Measurements from ENCODE around the gene KCNB1.

The KCNB1 gene

DNA sequence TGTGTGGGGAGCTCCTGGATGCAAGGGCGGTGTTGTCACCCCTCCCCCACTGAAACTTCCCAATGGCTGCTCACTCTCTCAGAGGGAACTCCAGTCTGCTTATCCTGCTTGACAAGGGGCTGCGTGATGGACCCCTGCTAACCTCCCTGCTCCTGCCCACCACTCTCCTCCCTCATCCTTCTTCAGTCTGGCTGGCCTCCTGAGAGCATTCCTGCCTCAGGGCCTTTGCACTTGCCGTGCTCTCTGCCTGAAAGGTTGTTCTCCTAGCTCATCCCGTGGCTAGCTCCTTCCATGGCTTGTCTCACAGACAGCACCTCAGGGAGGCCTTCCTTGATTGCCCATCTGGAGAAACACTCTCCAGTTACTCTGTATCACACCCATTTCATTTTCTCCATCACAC lies 130.7 kb downstream of the KCNB1 start:
- no peak for DNase-seq (ENCODE audit: low read depth)

DNA sequence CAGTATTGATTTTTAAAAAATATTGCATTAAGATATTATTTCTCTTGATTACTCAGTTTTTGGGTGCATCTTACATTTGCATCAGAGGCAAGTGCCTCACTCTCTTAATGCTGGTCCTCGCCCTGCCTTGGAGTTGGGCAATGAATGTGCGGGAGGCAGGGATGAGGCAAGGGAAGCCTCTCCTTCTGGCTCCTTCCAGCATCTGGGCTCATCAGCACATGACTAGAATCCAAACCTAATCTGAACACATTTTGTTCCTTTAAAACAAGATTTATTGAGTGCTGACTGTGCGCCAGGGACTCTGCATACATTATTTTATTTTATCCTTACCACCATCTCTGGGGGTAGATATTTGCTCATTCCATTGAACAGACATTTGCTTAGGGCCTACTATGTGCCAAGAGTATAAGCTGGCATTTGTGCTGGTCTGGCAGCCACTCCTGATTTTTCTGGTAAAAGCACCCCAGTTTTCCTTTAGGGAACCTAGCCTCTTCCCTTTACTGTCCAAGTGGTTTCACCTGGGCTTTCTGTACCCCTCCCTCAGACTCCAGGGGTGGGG lies 132.7 kb downstream of the KCNB1 start:
- no peak for DNase-seq (ENCODE audit: low read depth)

DNA sequence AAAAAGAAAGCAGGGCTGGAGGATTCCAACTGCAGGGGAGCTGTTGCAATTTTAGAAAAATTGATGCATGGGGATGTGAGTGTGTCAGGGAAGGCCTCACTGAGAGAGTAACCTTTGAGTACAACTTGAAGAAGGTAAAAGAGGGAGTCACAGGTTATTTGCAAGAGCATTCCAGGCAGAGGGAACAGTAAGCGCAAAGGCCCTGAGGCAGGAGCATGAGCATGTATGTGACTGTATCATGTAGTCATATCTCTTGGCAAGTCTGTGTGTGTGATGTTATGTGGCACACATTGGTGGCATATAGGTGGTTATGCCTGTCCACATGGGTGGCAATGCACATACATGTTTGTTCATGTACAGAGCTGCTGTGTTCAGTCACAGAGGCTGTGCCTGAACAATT lies 133.4 kb downstream of the KCNB1 start:
- no peak for DNase-seq (ENCODE audit: low read depth)

DNA sequence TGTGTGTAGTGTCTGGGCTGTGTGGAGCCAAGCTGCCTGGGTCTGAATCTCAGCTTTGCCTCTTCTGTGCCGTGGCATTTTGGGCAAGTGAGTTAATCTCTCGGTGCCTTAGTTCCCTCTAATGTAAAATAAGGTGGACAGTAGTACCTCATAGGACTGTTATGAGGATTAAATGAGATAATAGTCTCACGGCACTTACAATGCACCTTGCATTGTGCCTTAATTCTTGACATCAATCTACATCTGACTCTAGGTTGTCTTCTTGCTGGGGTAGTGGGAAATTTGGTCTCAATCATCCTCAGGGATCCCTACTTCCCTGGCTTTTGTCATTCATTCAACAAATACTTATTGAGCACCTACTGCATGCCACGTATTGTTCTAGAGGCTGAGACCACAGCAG lies 133.9 kb downstream of the KCNB1 start:
- no peak for DNase-seq (ENCODE audit: low read depth)

DNA sequence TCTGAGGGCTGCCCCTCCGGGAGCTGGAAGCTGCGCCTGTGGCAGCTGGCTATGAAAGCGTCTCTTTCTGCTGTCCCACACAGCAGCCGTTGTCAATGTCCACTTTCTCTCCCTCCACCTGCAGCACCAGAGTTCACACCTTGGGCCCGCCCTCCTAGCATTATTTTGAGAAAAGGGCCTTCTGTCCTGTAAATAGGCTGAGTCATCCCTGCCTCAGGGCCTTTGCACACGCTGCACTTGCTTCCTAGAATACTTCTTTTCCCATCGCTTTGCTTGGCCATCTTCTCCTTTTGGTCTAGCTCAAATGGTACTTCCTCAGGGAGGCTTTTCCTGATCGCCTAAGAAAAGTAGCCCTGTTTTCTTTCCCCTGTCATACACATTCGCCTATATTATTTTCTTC lies 135.3 kb downstream of the KCNB1 start:
- no peak for DNase-seq (ENCODE audit: low read depth)

DNA sequence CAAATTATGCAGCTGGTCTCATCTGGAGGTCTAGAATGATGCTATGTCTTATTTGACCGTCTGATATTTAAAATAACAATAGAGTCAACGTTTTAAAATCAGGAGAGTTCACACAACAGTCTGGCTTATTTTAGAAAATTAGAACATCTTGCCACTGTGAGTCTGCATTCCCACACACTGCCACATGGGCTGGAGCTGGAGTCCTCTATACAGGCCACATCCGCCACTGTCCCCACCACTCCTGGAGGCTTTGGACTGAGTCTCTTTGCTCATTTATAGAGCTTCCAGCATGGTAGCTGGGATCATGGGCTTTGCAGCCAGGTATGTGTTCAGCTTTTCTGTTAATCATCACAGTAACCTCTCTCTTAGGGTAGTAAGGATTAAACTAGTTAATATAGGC lies 135.8 kb downstream of the KCNB1 start:
- DNase-seq (ENCODE audit: low read depth): no peak

DNA sequence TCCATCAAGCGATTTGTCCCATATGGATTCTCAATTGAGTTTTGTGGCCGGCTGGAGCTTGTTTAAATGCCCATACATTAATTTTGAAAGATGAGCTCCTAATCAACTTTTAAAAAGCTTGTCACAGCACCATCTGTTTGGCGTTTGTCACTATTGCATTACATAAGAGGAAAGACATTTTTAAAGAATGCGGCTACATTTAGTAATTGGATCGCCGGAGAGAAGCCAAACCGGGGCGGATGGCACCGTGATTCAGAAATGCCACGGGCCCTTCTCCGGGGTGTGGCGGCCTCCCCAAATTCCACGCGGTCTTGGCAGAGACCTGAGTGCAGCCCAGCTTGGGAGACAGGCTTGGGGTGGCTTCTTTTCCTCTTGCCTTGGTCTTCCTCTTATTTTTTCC lies 136.9 kb downstream of the KCNB1 start:
- DNase-seq (ENCODE audit: low read depth): no peak

DNA sequence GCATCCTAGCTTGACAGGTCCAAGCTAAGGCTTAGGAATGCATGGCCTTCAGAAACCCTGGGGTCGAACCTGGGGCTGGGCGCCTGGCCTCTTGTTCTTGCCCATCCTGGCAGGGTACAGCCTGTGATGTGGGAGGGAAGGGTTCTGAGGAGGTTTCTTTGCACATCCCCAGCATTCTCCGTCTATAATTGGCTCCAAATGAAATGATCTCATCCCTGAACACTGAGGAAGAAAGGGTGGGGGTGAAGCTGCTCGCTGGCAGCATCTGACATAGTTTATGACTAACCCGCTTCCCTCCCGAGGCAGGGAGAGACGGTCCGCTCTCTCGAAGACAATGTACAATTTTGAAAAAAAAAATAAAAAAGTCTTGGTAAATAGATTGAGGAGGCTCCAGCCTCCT lies 137.5 kb downstream of the KCNB1 start:
- DNase-seq (ENCODE audit: low read depth): no peak

DNA sequence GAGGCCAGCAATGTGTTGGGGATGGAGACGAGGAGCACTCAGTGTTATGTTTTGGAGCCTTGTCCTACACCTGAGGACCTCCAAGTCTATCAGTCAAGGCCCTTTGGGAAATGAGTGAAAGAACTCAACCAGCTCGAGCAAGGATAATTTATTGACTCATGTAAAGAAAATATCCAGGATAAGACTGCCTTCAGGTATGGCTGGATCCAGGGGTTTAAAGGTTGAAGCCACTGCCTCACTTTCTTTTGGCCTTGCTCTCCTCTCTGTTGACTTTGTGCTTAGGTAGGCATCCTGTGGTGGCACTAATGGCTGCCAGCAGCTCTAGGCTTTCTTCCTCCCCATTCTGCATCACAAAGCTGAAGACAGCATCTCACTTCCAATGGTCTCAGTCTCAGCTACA lies 138.3 kb downstream of the KCNB1 start:
- no peak for DNase-seq (ENCODE audit: low read depth)

DNA sequence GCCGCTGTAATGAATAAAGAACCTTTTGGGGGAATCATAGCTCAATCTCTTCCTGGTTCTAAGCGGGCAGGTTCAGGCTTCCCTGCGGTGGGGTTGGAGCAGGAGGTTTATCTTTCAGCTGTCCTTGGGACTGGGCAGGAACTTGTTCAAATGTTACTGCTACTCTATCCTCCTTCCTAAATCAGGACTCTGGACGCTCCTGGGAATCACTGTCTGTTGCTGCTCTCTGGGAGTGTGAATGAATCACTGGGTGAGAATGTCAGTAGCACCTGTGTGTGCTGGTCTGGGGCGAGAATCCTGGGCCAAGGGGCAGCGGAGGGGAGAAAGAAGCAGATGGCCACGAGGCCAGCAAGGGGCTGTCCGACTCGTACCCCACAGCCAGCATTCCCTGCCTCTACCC lies 139.2 kb downstream of the KCNB1 start:
- DNase-seq (ENCODE audit: low read depth): no peak

DNA sequence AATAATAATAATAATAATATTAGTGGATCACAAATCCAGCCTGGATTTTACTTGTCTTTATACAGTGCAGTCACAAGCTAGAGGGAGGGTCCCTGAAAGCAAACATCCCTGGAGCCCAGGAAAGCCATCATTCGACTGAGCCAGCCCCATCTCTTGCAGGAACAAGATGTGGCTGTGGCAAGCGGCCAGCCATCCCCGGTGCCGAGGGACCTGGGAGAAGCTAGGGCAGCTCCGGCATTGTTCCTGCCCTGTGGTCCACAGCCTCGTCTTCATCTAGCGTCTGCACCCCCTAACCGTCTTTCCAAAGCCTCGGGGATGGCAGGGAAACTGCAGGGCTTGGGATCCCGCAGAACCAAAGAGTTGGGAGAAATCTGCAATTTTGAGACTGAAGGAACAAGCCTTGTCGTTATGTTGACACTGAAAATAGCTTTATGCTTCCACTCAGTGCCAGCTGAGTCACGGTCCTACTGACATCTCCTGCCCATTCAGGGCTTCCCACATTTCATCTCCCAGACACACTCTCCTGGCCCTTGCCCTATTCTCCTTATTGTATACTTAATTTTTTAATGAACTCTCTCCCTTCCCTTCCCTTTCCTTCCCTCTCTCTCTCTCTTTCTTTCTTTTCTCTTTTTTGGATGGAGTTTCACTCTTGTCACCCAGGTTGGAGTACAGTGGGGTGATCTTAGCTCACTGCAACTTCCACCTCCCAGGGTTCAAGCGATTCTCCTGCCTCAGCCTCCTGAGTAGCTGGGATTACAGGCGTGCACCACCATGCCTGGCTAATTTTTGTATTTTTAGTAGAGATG lies 142.1 kb downstream of the KCNB1 start:
- DNase-seq (ENCODE audit: low read depth): no peak

DNA sequence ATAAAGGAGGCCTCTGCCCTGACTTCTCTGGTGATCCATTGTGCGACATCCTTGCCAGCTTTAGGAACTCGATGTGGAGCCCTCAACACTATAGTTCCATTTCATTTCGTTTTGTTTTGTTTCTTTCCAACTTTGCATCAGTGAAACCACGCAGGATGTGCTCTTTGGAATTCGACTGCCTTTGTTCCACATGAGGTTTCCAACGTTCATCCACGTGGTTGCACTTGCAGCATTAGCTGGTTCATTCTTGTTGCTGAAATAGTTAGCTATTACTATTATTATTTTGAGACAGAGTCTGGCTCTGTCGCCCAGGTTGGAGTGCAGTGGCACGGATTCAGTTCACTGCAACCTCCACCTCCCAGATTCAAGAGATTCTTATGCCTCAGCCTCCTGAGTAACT lies 143.3 kb downstream of the KCNB1 start:
- no peak for DNase-seq (ENCODE audit: low read depth)

DNA sequence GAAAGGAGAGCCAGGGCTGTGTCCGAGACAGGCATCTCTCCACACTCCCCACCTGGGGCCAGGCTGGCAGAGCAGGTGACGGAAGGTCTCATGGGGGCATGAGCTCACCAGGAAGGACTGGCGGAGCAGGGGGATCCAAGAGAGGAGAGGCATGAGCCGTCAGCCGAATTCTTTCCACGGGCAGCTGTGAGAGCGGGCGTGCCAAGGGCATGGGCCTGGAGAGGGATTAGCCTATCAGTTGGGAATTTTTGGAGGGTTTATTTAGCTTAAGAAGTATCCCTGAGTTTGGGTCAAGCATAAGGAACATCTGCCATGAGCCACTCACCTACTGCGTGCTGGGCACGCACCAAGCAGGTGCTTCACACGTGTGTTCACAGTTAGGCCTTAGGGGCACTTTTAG lies 144.4 kb downstream of the KCNB1 start:
- no peak for DNase-seq (ENCODE audit: low read depth)

DNA sequence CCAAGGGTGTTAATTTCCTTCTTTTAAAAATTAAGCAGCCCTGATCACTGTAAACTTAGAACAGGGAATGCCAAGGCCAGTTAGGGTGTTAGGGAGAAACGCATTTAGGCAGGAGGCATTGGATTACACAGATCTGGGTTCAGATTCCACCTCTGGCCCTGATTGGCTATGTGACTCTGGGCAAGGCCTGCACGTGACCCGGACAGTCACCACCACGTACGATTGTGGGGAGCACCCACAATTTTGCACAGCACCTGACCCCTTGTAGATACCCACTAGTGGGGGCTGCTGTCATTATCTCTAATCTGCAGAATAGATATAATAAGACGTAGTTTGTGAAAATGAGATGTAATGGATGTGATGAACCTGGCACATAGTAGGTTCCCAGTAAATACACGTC lies 145.1 kb downstream of the KCNB1 start:
- no peak for DNase-seq (ENCODE audit: low read depth)

DNA sequence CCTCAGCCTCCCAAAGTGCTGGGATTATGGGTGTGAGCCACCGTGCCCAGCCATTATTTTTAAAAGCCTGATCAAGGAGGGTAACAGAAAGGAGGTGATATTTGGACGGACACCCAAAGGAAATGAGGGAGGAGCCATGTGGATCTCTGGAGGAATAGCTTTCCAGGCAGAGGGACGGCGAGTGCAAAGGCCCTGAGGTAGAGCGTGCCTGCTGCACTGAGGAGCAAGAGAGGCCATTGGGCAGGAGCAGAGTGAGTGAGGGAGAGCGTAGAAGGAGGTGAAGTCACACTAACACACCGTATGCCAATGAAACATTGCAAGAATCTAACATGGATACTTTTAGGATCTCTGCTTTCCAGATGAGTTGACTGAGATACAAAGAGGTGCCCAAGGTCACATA lies 145.7 kb downstream of the KCNB1 start:
- DNase-seq (ENCODE audit: low read depth): no peak

DNA sequence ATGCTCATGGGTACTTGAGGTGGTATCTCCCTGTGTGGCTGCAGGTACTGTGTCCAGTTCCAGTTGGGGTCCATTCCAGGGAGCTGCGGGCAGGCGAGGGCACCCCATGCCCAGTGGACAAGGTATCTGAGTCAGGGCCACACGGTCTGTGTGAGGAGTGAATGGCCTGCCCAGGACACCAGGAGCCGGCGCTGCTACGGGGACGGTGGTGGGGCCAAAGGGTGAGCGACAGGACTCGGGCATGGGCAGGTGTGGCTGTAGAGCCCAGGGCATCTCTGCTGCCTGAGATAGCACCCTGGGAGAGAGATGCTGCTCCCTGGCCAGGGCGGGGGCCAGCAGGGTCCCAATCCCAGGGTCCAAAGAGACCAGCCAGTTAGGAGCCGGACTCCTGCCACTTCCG lies 147.0 kb downstream of the KCNB1 start:
- no peak for DNase-seq (ENCODE audit: low read depth)

DNA sequence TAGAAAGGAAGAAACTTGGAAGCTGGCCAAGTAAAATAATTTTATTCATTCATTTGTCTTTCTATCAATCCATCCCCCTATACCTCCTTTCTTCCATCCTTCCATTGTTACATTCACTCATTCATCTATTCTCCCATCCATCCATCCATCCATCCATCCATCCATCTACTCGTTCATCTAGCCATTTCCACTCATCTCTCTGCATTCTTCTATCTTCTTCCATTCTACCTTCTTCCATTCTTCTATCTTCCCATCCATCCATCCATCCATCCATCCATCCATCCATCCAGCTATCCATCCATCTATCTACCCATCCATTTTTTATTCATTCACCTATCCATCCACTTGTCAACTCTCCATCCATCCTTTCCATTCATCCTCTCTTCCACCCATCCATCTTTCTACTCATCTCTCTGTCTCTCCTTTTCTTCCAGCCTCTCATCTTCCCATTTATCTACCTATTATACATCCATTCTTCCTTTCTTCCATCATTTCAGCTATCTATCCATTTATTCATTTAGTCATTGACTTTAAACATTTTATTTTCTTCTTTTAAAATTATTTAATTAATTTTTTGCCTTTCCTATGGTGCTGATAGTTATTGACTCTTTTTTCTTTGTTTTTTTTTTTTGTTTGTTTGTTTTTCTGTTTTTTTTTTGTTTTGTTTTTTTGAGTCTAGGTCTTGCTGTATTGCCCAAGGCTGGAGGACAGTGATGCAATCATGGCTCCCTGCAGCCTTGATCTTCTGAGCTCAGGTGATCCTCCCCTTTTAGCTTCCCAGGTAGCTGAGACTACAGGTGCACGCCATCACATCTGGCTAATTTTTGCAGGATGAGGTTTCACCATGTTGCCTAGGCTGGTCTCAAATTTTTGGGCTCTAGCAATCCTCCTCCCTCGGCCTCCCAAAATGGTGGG lies 151.5 kb downstream of the KCNB1 start:
- DNase-seq (ENCODE audit: low read depth): no peak

DNA sequence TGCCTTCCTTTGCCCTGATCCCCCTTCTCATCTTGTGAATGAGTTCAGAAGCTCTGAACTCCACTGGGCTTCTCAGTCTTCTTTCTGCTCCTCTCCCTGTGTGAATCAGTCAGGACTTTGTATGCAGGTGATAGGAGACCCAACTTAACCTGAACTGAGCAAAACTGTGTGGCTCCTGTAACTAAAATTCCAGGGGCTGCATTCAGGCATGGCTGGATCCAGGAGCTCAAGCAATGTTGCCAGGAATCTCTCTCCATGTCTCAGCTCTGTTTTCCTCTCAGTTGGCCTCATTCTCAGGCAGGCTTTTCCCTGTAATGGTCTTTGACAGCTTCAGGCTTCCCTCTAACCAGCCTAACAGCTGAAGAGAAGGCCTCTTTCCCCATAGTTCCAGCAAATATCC lies 153.7 kb downstream of the KCNB1 start:
- DNase-seq (ENCODE audit: low read depth): no peak

DNA sequence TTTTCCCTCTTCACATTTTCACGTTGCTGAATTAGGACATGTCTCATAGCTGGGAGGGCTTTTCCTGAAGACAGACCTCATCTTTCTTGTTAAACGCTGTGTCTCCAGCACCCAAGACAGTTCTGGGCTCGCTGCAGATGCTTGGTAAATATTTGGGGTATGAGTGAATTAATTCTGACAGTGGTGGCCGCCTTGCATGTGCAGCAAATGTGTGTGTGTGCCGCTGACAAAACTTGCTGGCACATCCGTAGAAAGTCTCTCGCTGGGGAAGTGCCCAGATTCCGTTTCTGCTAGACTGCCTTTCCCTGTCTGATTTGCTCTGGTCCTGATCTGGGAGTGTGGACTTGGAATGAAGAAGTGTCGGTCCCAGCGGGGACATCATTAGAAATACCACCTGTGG lies 156.4 kb downstream of the KCNB1 start:
- no peak for DNase-seq (ENCODE audit: low read depth)

DNA sequence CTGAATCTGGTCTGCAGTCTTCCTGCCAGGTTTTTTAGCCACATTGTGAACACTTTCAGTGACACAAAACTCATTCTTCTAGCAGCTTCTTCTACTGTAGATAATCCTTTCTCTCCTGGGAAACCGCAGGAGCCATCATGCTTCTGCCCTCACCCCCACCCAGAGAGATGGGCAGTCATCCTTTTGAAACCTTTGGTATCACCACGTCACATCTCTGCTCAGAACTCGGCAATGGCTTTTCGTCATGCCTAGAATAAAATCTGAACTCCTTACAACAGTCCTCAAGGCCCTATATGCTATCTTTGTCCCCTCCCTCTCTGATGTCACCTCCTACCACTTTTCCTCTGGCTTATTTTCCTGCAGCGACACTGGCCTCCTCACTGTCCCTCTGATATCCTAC lies 158.2 kb downstream of the KCNB1 start:
- DNase-seq (ENCODE audit: low read depth): no peak

DNA sequence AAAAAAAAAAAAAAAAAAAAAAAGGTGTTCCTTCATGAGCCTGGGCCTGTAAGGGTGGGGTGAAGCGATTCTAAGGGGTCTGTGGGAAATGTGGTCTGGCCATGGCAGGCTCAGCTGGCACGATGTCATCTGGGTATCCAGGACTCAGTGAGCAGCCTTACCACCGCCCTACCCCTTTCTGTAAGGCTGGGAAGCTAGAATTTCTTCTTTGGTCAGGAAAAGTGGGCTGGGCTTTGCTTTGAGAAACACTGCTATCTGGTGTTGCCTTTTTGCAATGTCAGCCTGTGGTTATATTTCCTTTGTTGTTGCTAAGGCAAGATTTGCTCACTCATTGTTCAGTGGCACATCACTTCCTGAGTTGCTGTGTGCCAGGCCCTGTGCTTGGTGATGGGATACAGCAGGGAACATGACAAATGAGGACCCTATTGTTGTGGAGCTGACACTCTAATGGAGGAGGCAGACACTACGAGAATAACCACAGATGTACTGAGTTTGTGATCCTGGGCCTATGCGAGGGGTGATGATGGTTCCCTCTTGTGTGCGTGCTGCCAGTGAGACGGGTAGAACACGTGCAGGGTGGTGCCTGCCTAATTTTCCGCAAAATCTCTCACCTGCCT lies 158.7 kb downstream of the KCNB1 start:
- no peak for DNase-seq (ENCODE audit: low read depth)

DNA sequence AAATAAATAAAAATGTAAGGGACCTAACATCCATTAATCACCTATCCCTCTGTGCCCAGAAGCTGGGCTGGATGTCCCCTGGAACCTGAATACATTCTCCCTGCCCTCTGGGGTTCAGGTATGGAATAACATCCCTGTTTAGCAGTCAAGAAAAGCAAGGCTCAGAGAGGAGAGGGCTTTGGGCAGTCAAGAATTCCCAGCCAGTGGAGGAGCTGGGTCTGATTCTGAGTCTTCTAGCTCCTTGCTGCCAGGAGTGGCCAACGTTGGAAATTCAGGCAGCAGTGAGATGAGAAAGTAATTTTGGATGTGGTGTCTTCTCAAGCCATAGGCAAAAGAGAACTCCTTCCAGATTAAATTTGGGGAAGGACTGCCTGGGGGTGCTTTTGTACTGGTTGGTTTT lies 162.0 kb downstream of the KCNB1 start:
- DNase-seq (ENCODE audit: low read depth): no peak

All from stimulated activated CD8-positive, alpha-beta memory T cell treated with anti-CD3 and anti-CD28 coated beads, Interleukin-15, amount 100 ng/mL, for 1 hour (primary cell).